HepG2 (cell line): Measurements from ENCODE around the gene NOTUM. TPM values are rescaled to one million over a fixed set of nuclear protein-coding genes. Genes with fewer than 3 reads are reported as not detected.
A peak's percentile ranks its signal among the peaks of the same experiment; 100 is the strongest.

Experiments used
- BHLHE40 ChIP-seq: IDR thresholded peaks from 2 replicates; pipeline ENCODE4 v1.6.1; 2011; ENCODE audit warnings: low read length, improper control_type of control experiment
- EHMT2 ChIP-seq: fragments of 200-600 bp; sonication (generic); IDR thresholded peaks from 2 replicates; pipeline ENCODE4 v1.7.0; 2017; ENCODE audit warnings: antibody characterized with exemption, low read depth, low read length, borderline replicate concordance
- GABPB1 ChIP-seq: IDR thresholded peaks from 2 replicates; pipeline ENCODE4 v1.6.1; 2016; ENCODE audit warnings: mild to moderate bottlenecking, missing genetic modification reagents, moderate library complexity, missing compliant biosample characterization
- MAFK ChIP-seq, 2 experiments: IDR thresholded peaks in 1 of 2; conservative IDR thresholded peaks in 1 of 2; 2 replicates each; pipeline ENCODE4 v1.6.1; 2011; ENCODE audit warnings: improper control_type of control experiment in 2 of 2, low read length in 2 of 2
- NR2F2 ChIP-seq: IDR thresholded peaks from 2 replicates; pipeline ENCODE4 v1.6.1; 2012; ENCODE audit warnings: low read depth, inconsistent platforms, borderline replicate concordance
- SATB2 ChIP-seq: sonication (generic); formaldehyde crosslinking; IDR thresholded peaks from 2 replicates; pipeline ENCODE4 v1.5.0; 2020; ENCODE audit warnings: missing genetic modification reagents
- SMARCE1 ChIP-seq: fragments of 450-650 bp; IDR thresholded peaks from 2 replicates; pipeline ENCODE4 v1.6.1; 2017; ENCODE audit warnings: borderline replicate concordance
- WIZ ChIP-seq: sonication (generic); formaldehyde crosslinking; IDR thresholded peaks from 2 replicates; pipeline ENCODE4 v1.5.1; 2020; ENCODE audit warnings: mild to moderate bottlenecking, missing genetic modification reagents
- ZBTB21 ChIP-seq: sonication (generic); formaldehyde crosslinking; IDR thresholded peaks from 2 replicates; pipeline ENCODE4 v1.4.0; 2020; ENCODE audit warnings: missing genetic modification reagents
- ZNF121 ChIP-seq: sonication (generic); formaldehyde crosslinking; IDR thresholded peaks from 2 replicates; pipeline ENCODE4 v1.5.0; 2020; ENCODE audit warnings: mild to moderate bottlenecking, missing genetic modification reagents
- ZNF138 ChIP-seq: sonication (generic); formaldehyde crosslinking; IDR thresholded peaks from 2 replicates; pipeline ENCODE4 v1.5.0; 2020; ENCODE audit warnings: mild to moderate bottlenecking, low read depth, missing genetic modification reagents
- ZNF3 ChIP-seq: IDR thresholded peaks from 2 replicates; pipeline ENCODE4 v1.7.0; 2017; ENCODE audit warnings: inconsistent platforms
- ZNF34 ChIP-seq: sonication (generic); formaldehyde crosslinking; IDR thresholded peaks from 2 replicates; pipeline ENCODE4 v1.4.0; 2020; ENCODE audit warnings: mild to moderate bottlenecking, missing genetic modification reagents, borderline replicate concordance
- ZNF354B ChIP-seq: sonication (generic); formaldehyde crosslinking; IDR thresholded peaks from 2 replicates; pipeline ENCODE4 v1.8.0; 2022; ENCODE audit warnings: mild to moderate bottlenecking, missing genetic modification reagents
- ZNF776 ChIP-seq: sonication (generic); formaldehyde crosslinking; IDR thresholded peaks from 2 replicates; pipeline ENCODE4 v1.4.0; 2020; ENCODE audit warnings: mild to moderate bottlenecking, missing genetic modification reagents
- polyA plus RNA-seq, 8 experiments: library from polyadenylated mRNA; depleted of rRNA in 3 of 8; stranded (reverse) in 7 of 8; unstranded in 1 of 8; fragments of >200 nt; fragmentation: Illumina TruSeq in 4 of 8; extraction: Trizol in 4 of 8; gene quantifications; 2 replicates each; pipeline versions ENCODE4 v1.2.1 to v1.2.3, GENCODE V29; 2011 to 2016; ENCODE audit warnings: low read depth in 4 of 8, missing spikeins in 1 of 8, mixed read lengths in 1 of 8; ENCODE audit not compliant: insufficient read depth in 1 of 8
- total RNA-seq, 5 experiments: library from RNA; depleted of rRNA; stranded (reverse); fragments of >200 nt; fragmentation: Illumina TruSeq; extraction: Trizol; gene quantifications; 2 replicates each; pipeline ENCODE4 v1.2.3, GENCODE V29; 2016; ENCODE audit warnings: low read depth in 1 of 5
- TF ChIP-seq, protein P1 (sequence below): sonication (generic); formaldehyde crosslinking; IDR thresholded peaks from 2 replicates; pipeline ENCODE4 v1.4.0; 2020; ENCODE audit warnings: missing genetic modification reagents, mild to moderate bottlenecking, borderline replicate concordance
- TF ChIP-seq, protein P2 (sequence below): sonication (generic); formaldehyde crosslinking; IDR thresholded peaks from 2 replicates; pipeline ENCODE4 v1.4.0; 2020; ENCODE audit warnings: mild to moderate bottlenecking, missing genetic modification reagents, borderline replicate concordance
- TF ChIP-seq, protein P3 (sequence below): sonication (generic); formaldehyde crosslinking; IDR thresholded peaks from 2 replicates; pipeline ENCODE4 v1.5.1; 2020; ENCODE audit warnings: mild to moderate bottlenecking, missing genetic modification reagents, borderline replicate concordance

NOTUM gene
- total and polyA plus RNA-seq, 2 of the 13 experiments (the other 11 are each of a cell fraction or from before 2014, with no cell fraction given), result 150 to 160 TPM

DNA sequence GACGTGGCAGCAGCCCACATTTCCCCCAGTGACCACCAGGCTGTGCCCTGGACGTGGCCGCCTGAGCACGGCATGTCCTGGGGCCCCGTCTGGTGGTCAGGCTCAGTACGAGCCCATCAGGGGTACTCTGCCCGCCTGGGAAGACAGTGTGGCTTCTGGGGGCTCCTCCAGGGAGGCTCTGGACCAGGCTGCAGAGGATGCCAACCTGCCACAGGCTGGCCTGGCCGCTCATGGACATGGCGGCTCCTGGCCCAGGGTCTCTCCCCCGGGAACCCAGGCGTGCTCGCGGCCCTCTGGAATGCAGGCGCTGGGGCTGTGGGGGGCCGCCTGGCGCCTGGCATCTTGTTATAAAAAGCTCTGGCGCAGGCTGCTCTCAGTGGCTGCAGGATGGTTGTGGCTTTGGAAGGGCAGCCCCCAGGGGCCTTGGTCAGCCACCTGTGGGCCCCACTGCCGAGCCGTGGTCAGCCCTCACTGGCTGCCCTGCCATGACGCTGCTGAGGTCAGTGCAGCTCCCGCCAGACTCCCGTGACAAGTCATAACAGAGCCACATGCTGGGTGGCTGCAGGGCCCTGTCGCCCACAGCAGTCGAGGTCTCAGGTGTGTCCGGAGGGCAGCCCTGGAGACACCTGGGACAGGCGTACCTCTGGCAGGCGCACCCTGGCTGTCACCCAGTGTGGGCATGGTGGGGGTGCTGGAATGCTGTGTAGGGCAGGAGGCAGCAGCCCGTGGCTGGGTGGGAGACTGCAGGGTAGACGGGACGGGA is 46.7 kb upstream of the NOTUM start (continued):
- TF ChIP-seq, protein P1, sequence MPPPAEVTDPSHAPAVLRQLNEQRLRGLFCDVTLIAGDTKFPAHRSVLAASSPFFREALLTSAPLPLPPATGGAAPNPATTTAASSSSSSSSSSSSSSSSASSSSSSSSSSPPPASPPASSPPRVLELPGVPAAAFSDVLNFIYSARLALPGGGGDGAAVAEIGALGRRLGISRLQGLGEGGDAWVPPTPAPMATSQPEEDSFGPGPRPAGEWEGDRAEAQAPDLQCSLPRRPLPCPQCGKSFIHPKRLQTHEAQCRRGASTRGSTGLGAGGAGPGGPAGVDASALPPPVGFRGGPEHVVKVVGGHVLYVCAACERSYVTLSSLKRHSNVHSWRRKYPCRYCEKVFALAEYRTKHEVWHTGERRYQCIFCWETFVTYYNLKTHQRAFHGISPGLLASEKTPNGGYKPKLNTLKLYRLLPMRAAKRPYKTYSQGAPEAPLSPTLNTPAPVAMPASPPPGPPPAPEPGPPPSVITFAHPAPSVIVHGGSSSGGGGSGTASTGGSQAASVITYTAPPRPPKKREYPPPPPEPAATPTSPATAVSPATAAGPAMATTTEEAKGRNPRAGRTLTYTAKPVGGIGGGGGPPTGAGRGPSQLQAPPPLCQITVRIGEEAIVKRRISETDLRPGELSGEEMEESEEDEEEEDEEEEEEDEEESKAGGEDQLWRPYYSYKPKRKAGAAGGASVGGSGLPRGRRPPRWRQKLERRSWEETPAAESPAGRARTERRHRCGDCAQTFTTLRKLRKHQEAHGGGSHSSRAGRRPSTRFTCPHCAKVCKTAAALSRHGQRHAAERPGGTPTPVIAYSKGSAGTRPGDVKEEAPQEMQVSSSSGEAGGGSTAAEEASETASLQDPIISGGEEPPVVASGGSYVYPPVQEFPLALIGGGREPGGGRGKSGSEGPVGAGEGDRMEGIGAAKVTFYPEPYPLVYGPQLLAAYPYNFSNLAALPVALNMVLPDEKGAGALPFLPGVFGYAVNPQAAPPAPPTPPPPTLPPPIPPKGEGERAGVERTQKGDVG (CRISPR knock-in tag), result peak; percentile 55
- no peak for TF ChIP-seq ZNF354B (CRISPR knock-in tag)
- 0 out of 2 replicates have a peak, but pooled peaks have one; percentile 6 for TF ChIP-seq NR2F2
- no peak for TF ChIP-seq ZNF776 (CRISPR knock-in tag)
- TF ChIP-seq ZNF121 (CRISPR knock-in tag), result no peak
- no peak for TF ChIP-seq EHMT2
- no peak for TF ChIP-seq WIZ
- TF ChIP-seq ZNF34 (CRISPR knock-in tag), result no peak
- TF ChIP-seq ZBTB21 (CRISPR knock-in tag), result no peak
- TF ChIP-seq GABPB1 (CRISPR knock-in tag), result 0 out of 2 replicates have a peak, but pooled peaks have one; percentile 5
- no peak for TF ChIP-seq MAFK (conservative IDR thresholded peaks at IDR 0.05 in 1 of 2, IDR thresholded peaks at IDR 0.05 in 1 of 2; ENCODE audit: low read length in 2 of 2)
- TF ChIP-seq BHLHE40, result no peak
- no peak for TF ChIP-seq SATB2 (CRISPR knock-in tag)
- TF ChIP-seq ZNF138, result 0 out of 2 replicates have a peak, but pooled peaks have one; percentile 28
- TF ChIP-seq ZNF3 (CRISPR knock-in tag), result no peak
- TF ChIP-seq, protein P2, sequence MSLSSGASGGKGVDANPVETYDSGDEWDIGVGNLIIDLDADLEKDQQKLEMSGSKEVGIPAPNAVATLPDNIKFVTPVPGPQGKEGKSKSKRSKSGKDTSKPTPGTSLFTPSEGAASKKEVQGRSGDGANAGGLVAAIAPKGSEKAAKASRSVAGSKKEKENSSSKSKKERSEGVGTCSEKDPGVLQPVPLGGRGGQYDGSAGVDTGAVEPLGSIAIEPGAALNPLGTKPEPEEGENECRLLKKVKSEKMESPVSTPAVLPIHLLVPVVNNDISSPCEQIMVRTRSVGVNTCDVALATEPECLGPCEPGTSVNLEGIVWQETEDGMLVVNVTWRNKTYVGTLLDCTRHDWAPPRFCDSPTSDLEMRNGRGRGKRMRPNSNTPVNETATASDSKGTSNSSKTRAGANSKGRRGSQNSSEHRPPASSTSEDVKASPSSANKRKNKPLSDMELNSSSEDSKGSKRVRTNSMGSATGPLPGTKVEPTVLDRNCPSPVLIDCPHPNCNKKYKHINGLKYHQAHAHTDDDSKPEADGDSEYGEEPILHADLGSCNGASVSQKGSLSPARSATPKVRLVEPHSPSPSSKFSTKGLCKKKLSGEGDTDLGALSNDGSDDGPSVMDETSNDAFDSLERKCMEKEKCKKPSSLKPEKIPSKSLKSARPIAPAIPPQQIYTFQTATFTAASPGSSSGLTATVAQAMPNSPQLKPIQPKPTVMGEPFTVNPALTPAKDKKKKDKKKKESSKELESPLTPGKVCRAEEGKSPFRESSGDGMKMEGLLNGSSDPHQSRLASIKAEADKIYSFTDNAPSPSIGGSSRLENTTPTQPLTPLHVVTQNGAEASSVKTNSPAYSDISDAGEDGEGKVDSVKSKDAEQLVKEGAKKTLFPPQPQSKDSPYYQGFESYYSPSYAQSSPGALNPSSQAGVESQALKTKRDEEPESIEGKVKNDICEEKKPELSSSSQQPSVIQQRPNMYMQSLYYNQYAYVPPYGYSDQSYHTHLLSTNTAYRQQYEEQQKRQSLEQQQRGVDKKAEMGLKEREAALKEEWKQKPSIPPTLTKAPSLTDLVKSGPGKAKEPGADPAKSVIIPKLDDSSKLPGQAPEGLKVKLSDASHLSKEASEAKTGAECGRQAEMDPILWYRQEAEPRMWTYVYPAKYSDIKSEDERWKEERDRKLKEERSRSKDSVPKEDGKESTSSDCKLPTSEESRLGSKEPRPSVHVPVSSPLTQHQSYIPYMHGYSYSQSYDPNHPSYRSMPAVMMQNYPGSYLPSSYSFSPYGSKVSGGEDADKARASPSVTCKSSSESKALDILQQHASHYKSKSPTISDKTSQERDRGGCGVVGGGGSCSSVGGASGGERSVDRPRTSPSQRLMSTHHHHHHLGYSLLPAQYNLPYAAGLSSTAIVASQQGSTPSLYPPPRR (CRISPR knock-in tag), result no peak
- no peak for TF ChIP-seq SMARCE1
- TF ChIP-seq, protein P3, sequence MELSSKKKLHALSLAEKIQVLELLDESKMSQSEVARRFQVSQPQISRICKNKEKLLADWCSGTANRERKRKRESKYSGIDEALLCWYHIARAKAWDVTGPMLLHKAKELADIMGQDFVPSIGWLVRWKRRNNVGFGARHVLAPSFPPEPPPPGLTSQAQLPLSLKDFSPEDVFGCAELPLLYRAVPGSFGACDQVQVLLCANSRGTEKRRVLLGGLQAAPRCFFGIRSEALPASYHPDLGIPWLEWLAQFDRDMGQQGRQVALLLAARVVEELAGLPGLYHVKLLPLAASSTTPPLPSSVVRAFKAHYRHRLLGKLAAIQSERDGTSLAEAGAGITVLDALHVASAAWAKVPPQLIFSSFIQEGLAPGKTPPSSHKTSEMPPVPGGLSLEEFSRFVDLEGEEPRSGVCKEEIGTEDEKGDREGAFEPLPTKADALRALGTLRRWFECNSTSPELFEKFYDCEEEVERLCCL (CRISPR knock-in tag), result no peak
